Thyroid gland (tissue), 4 donors: Measurements from ENCODE around the gene MMP24OS.

Experiments
- CTCF ChIP-seq, 6 experiments: fragments of 200-600 bp in 3 of 6; fragments of 450-650 bp in 3 of 6; sonication (generic) in 3 of 6; IDR thresholded peaks; one replicate each; pipeline ENCODE4 v1.5.1; 2016 to 2019; ENCODE audit warnings: antibody characterized with exemption in 6 of 6, mild to moderate bottlenecking in 2 of 6, inconsistent platforms in 1 of 6, moderate library complexity in 1 of 6
- POLR2A ChIP-seq, 2 donors: fragments of 450-650 bp; IDR thresholded peaks; one replicate each; pipeline ENCODE4 v1.6.1; 2017; ENCODE audit warnings: antibody characterized with exemption in 2 of 2, mild to moderate bottlenecking in 2 of 2, moderate library complexity in 1 of 2

- TF ChIP-seq CTCF (IDR thresholded peaks at IDR 0.05) (no peak), POLR2A (IDR thresholded peaks at IDR 0.05) (no peak)
These were observed 3.7 kb upstream of the MMP24OS start for GRCh38 chr20:35281506-35282101.
